IMR-90 (cell line): ENCODE data around the gene CLEC16A. TPM values are rescaled to one million over a fixed set of nuclear protein-coding genes. Genes with fewer than 3 reads are reported as not detected.

Source experiments
- ATAC-seq: fragments of 200-7000 bp; cut with Tn5 transposase; 2 replicates; pipeline ENCODE4 v1.9.1; 2020; ENCODE audit warnings: low read depth, mild to moderate bottlenecking, moderate library complexity
- BruUV-seq: library from RNA; stranded (reverse); fragments of 400-500 nt; replicated peaks from 2 replicates; lab custom pipeline; 2021; lab: Mats Ljungman, UMichigan
- CTCF ChIA-PET: fragments of 300-600 bp; formaldehyde crosslinking; extraction: SDS; loops from one replicate; lab custom pipeline; 2021; ENCODE audit warnings: antibody characterized with exemption; lab: Yijun Ruan, JAX
- POLR2A ChIA-PET: fragments of 300-600 bp; sonication (Branson Sonifier 250); formaldehyde crosslinking; loops from one replicate; lab custom pipeline; 2022; ENCODE audit warnings: antibody characterized with exemption; ENCODE audit not compliant: unreplicated experiment; lab: Charles Lee
- DNase-seq: peaks from one replicate; pipeline ENCODE4 v3.0.0; 2013
- H2AFZ ChIP-seq: replicated peaks from 2 replicates; pipeline ENCODE3; 2013; ENCODE audit warnings: low read length, mild to moderate bottlenecking; ENCODE audit not compliant: poor library complexity
- H2AK5ac ChIP-seq: 2 replicates; pipeline ENCODE4 v1.6.1; 2013; ENCODE audit warnings: low read depth, low read length, inconsistent platforms
- H2AK9ac ChIP-seq: replicated peaks from 2 replicates; pipeline ENCODE3; 2013; ENCODE audit warnings: mild to moderate bottlenecking, low read depth, low read length, moderate library complexity; ENCODE audit not compliant: poor library complexity
- H2BK120ac ChIP-seq: 2 replicates; pipeline ENCODE4 v1.6.1; 2013; ENCODE audit warnings: low read depth, low read length, inconsistent platforms
- H2BK15ac ChIP-seq: 3 replicates; pipeline ENCODE4 v1.6.1; 2013; ENCODE audit warnings: low read depth, low read length, inconsistent platforms
- H2BK20ac ChIP-seq: 2 replicates; pipeline ENCODE4 v1.6.1; 2013; ENCODE audit warnings: low read depth, mild to moderate bottlenecking, inconsistent platforms, low read length, moderate library complexity
- H2BK5ac ChIP-seq: 2 replicates; pipeline ENCODE4 v1.6.1; 2013; ENCODE audit warnings: mild to moderate bottlenecking, low read depth, low read length, inconsistent platforms; ENCODE audit not compliant: poor library complexity, severe bottlenecking
- H3K14ac ChIP-seq: replicated peaks from 2 replicates; pipeline ENCODE4 v1.6.1; 2013; ENCODE audit warnings: low read depth, low read length, inconsistent platforms
- H3K18ac ChIP-seq: 2 replicates; pipeline ENCODE4 v1.6.1; 2013; ENCODE audit warnings: low read depth, low read length, control low read depth
- H3K23ac ChIP-seq: 2 replicates; pipeline ENCODE4 v1.6.1; 2013; ENCODE audit warnings: low read depth, low read length, inconsistent platforms
- H3K27ac ChIP-seq: 2 replicates; pipeline ENCODE4 v1.5.1; 2013; ENCODE audit warnings: mild to moderate bottlenecking, control low read depth, low read length; ENCODE audit not compliant: insufficient read depth
- H3K27me3 ChIP-seq: 2 replicates; pipeline ENCODE4 v1.6.1; 2013; ENCODE audit warnings: low read length; ENCODE audit not compliant: control insufficient read depth, insufficient read depth
- H3K36me3 ChIP-seq: 2 replicates; pipeline ENCODE4 v1.6.1; 2013; ENCODE audit warnings: low read length, mixed read lengths; ENCODE audit not compliant: control insufficient read depth, insufficient read depth
- H3K4ac ChIP-seq: 2 replicates; pipeline ENCODE4 v1.6.1; 2013; ENCODE audit warnings: low read depth, low read length, inconsistent platforms
- H3K4me1 ChIP-seq: 2 replicates; pipeline ENCODE4 v1.6.1; 2013; ENCODE audit warnings: low read length, mixed read lengths; ENCODE audit not compliant: control insufficient read depth, insufficient read depth
- H3K4me2 ChIP-seq: 2 replicates; pipeline ENCODE4 v1.6.1; 2013; ENCODE audit warnings: low read depth, mild to moderate bottlenecking, control low read depth, low read length, moderate library complexity
- H3K4me3 ChIP-seq: 2 replicates; pipeline ENCODE4 v1.5.1; 2013; ENCODE audit warnings: low read depth, mild to moderate bottlenecking, control low read depth, low read length, moderate library complexity; ENCODE audit not compliant: insufficient read depth
- H3K56ac ChIP-seq: 2 replicates; pipeline ENCODE4 v1.6.1; 2013; ENCODE audit warnings: low read length, inconsistent platforms; ENCODE audit not compliant: insufficient read depth; ENCODE audit errors: extremely low read depth
- H3K79me1 ChIP-seq, 2 experiments: 2 replicates each; pipeline ENCODE4 v1.6.1; 2013; ENCODE audit warnings: low read length in 2 of 2, inconsistent platforms in 1 of 2, low read depth in 1 of 2
- H3K9ac ChIP-seq: 2 replicates; pipeline ENCODE4 v1.6.1; 2013; ENCODE audit warnings: low read depth, low read length, control low read depth
- H3K9me1 ChIP-seq: 2 replicates; pipeline ENCODE4 v1.6.1; 2013; ENCODE audit warnings: low read length, inconsistent platforms; ENCODE audit not compliant: insufficient read depth
- H3K9me3 ChIP-seq: 2 replicates; pipeline ENCODE4 v1.6.1; 2013; ENCODE audit warnings: low read length; ENCODE audit not compliant: control insufficient read depth, insufficient read depth
- H4K20me1 ChIP-seq: 2 replicates; pipeline ENCODE4 v1.6.1; 2013; ENCODE audit warnings: low read length, inconsistent platforms; ENCODE audit not compliant: insufficient read depth
- H4K5ac ChIP-seq: 2 replicates; pipeline ENCODE4 v1.6.1; 2013; ENCODE audit warnings: mild to moderate bottlenecking, low read depth, low read length, control low read depth
- H4K8ac ChIP-seq, 2 experiments: 2 replicates each; pipeline ENCODE4 v1.6.1; 2013; ENCODE audit warnings: low read depth in 2 of 2, low read length in 2 of 2, control low read depth in 1 of 2, inconsistent platforms in 1 of 2
- H4K91ac ChIP-seq: 2 replicates; pipeline ENCODE4 v1.6.1; 2013; ENCODE audit warnings: low read depth, low read length, inconsistent platforms; ENCODE audit not compliant: insufficient read depth
- BHLHE40 ChIP-seq: fragments of 150-350 bp; IDR thresholded peaks from 2 replicates; pipeline ENCODE4 v1.6.1; 2016; ENCODE audit warnings: mild to moderate bottlenecking, low read depth, low read length
- CEBPB ChIP-seq: IDR thresholded peaks from 2 replicates; pipeline ENCODE4 v1.6.1; 2012; ENCODE audit warnings: low read depth, low read length, improper control_type of control experiment
- CHD1 ChIP-seq: IDR thresholded peaks from 2 replicates; pipeline ENCODE4 v1.6.1; 2012; ENCODE audit warnings: low read depth, low read length, improper control_type of control experiment
- FOS ChIP-seq: fragments of 150-350 bp; IDR thresholded peaks from 2 replicates; pipeline ENCODE4 v1.6.1; 2016; ENCODE audit warnings: low read depth, low read length
- MAFK ChIP-seq: IDR thresholded peaks from 2 replicates; pipeline ENCODE4 v1.6.1; 2012; ENCODE audit warnings: low read depth, low read length, improper control_type of control experiment
- MAZ ChIP-seq: IDR thresholded peaks from 2 replicates; pipeline ENCODE4 v1.6.1; 2012; ENCODE audit warnings: low read depth, mild to moderate bottlenecking, low read length, improper control_type of control experiment, moderate library complexity, borderline replicate concordance
- MXI1 ChIP-seq: IDR thresholded peaks from 2 replicates; pipeline ENCODE4 v1.6.1; 2012; ENCODE audit warnings: low read depth, mild to moderate bottlenecking, low read length, moderate library complexity, borderline replicate concordance
- NFE2L2 ChIP-seq: fragments of 150-350 bp; IDR thresholded peaks from 2 replicates; pipeline ENCODE4 v1.6.1; 2016; ENCODE audit warnings: low read depth, mild to moderate bottlenecking, low read length
- POLR2A ChIP-seq: IDR thresholded peaks from 2 replicates; pipeline ENCODE4 v1.6.1; 2012; ENCODE audit warnings: mild to moderate bottlenecking, low read depth, low read length
- RAD21 ChIP-seq: IDR thresholded peaks from 2 replicates; pipeline ENCODE4 v1.6.1; 2012; ENCODE audit warnings: low read length, improper control_type of control experiment
- RCOR1 ChIP-seq: IDR thresholded peaks from 2 replicates; pipeline ENCODE4 v1.6.1; 2012; ENCODE audit warnings: mild to moderate bottlenecking, low read length, improper control_type of control experiment; ENCODE audit not compliant: insufficient replicate concordance
- RFX5 ChIP-seq: IDR thresholded peaks from 2 replicates; pipeline ENCODE4 v1.8.0; 2012; ENCODE audit warnings: low read depth, mild to moderate bottlenecking, low read length, moderate library complexity
- SMC3 ChIP-seq: fragments of 150-350 bp; IDR thresholded peaks from 2 replicates; pipeline ENCODE4 v1.6.1; 2016; ENCODE audit warnings: low read depth, mild to moderate bottlenecking, antibody characterized with exemption, low read length, moderate library complexity
- WGBS, 2 experiments: methylation state at CpG; one replicate each; pipeline versions ENCODE4 v1.1.5 to v1.1.7; 2013; ENCODE audit warnings: missing lambda C conversion rate in 2 of 2; ENCODE audit not compliant: insufficient read length in 1 of 2; ENCODE audit errors: extremely low coverage in 2 of 2; 5-methylcytosine and 5-hydroxymethylcytosine counted together
- dilution Hi-C: fragments of 300-500 bp; cut with HindIII; formaldehyde crosslinking; loops from one replicate; pipeline ENCODE4 v1.14.3; 2018; ENCODE audit warnings: low sequenced_read_pairs; ENCODE audit not compliant: unreplicated experiment
- in situ Hi-C: fragments of 300-500 bp; cut with MboI; formaldehyde crosslinking; loops from 3 replicates; pipeline ENCODE4 v1.14.3; 2019; ENCODE audit warnings: low sequenced_read_pairs, inconsistent platforms, mixed read lengths
- intact Hi-C: fragments of 100-400 bp; cut with micrococcal nuclease; formaldehyde crosslinking; loops from 2 replicates; pipeline ENCODE4 v1.10.0; 2022
- polyA plus RNA-seq, 3 experiments: library from polyadenylated mRNA; depleted of rRNA; stranded (reverse); fragments of >200 nt; gene quantifications; 2 replicates each; pipeline ENCODE4 v1.2.3, GENCODE V29; 2012; ENCODE audit warnings: low replicate concordance in 1 of 3
- total RNA-seq: library from RNA; depleted of rRNA; stranded (reverse); fragments of >200 nt; gene quantifications from 2 replicates; pipeline ENCODE4 v1.2.3, GENCODE V29; 2012
- TF ChIP-seq, protein P1 (sequence below): conservative IDR thresholded peaks from 2 replicates; pipeline ENCODE4 v1.5.1; 2012; ENCODE audit warnings: mild to moderate bottlenecking, low read depth, low read length, improper control_type of control experiment
- TF ChIP-seq, protein P2 (sequence below): fragments of 150-350 bp; IDR thresholded peaks from 2 replicates; pipeline ENCODE4 v1.6.1; 2016; ENCODE audit warnings: low read depth, mild to moderate bottlenecking, low read length, moderate library complexity, borderline replicate concordance

Gene CLEC16A
- total and polyA plus RNA-seq, 2 of the 4 experiments (the other 2 are of a cell fraction) = 15.9 to 16.5 TPM

DNA sequence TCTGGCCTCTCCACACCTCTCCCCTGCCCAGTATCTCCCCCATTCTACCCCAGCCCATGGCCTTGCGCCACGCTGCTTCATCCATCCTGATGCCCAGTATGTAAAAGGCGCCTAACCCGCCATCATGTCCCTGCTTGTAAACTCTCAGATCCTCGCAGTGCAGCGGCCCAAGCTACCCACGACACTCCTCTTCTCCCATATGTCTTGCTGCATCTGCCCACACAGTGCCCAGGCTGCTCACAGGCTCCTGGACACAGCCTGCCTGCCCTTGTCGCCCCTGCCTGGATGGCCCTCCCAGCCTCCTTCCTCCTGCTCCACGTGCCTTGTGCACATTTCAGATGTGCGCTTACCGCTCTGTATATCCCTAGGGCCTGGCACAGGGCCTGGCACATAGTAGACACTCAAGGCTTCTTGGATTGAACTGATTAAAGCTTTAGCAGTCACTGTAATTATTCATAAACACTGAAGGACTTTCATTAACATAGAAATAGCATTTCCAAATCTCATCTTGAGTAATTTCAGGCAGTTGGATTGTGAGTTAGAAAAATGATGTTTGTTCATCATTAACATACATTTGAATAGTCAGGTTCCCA, 129.1 kb downstream of the CLEC16A start:
- intact Hi-C loops (no loop called here), in situ Hi-C loops (no loop called here), dilution Hi-C loops (no loop called here)
- DNase-seq = no peak
- POLR2A ChIA-PET = no interaction called here
- Histone ChIP-seq H4K20me1 (no peaks in the 10 kb centered on the region), H4K5ac (no peak overlapping the region), H3K4me2 (no peak overlapping the region), H2BK20ac (no peak overlapping the region), H3K4me1 (peaks cover 21% of the 10 kb centered on the region), H2AK9ac (no peak overlapping the region), H2BK120ac (0 out of 2 replicates have a peak overlapping the region, but pooled peaks have one; percentile 2), H3K4ac (peak overlapping the region; percentile 54), H3K36me3 (peaks cover 6% of the 10 kb centered on the region; the same call in 1 of the 2 replicates), H2AK5ac (peak overlapping the region; percentile 75), H3K9me1 (peaks cover 16% of the 10 kb centered on the region), H3K56ac (no peak overlapping the region), H3K23ac (no peak overlapping the region), H2BK15ac (0 out of 3 replicates have a peak overlapping the region, but pooled peaks have one; percentile 37), H3K9me3 (no peaks in the 10 kb centered on the region), H3K4me3 (no peak overlapping the region), H4K8ac (no peak overlapping the region), H2AFZ (no peak overlapping the region), H2BK5ac (no peak overlapping the region), H3K18ac (peak overlapping the region; percentile 30; the same call in 1 of the 2 replicates), H4K91ac (no peak overlapping the region; the same call in 1 of the 2 replicates), H3K9ac (no peak overlapping the region), H3K27ac (peak overlapping the region; percentile 17; the same call in 1 of the 2 replicates), H3K27me3 (no peaks in the 10 kb centered on the region), H3K79me1 (peaks cover 0 to 8% of the 10 kb centered on the region in 2 experiments; a peak in 2 of 4 replicates), H3K14ac (no peak overlapping the region)
- no peak for TF ChIP-seq RFX5
- no peak for TF ChIP-seq MXI1
- TF ChIP-seq BHLHE40 = no peak
- no peak for TF ChIP-seq POLR2A
- TF ChIP-seq CEBPB = no peak
- no peak for TF ChIP-seq CHD1
- TF ChIP-seq MAZ = no peak
- TF ChIP-seq, protein P1, sequence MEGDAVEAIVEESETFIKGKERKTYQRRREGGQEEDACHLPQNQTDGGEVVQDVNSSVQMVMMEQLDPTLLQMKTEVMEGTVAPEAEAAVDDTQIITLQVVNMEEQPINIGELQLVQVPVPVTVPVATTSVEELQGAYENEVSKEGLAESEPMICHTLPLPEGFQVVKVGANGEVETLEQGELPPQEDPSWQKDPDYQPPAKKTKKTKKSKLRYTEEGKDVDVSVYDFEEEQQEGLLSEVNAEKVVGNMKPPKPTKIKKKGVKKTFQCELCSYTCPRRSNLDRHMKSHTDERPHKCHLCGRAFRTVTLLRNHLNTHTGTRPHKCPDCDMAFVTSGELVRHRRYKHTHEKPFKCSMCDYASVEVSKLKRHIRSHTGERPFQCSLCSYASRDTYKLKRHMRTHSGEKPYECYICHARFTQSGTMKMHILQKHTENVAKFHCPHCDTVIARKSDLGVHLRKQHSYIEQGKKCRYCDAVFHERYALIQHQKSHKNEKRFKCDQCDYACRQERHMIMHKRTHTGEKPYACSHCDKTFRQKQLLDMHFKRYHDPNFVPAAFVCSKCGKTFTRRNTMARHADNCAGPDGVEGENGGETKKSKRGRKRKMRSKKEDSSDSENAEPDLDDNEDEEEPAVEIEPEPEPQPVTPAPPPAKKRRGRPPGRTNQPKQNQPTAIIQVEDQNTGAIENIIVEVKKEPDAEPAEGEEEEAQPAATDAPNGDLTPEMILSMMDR = no peak
- TF ChIP-seq, protein P2, sequence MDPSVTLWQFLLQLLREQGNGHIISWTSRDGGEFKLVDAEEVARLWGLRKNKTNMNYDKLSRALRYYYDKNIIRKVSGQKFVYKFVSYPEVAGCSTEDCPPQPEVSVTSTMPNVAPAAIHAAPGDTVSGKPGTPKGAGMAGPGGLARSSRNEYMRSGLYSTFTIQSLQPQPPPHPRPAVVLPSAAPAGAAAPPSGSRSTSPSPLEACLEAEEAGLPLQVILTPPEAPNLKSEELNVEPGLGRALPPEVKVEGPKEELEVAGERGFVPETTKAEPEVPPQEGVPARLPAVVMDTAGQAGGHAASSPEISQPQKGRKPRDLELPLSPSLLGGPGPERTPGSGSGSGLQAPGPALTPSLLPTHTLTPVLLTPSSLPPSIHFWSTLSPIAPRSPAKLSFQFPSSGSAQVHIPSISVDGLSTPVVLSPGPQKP = no peak
- TF ChIP-seq FOS = no peak
- no peak for TF ChIP-seq MAFK
- TF ChIP-seq RAD21 = no peak
- no peak for TF ChIP-seq NFE2L2
- no peak for TF ChIP-seq SMC3
- no peak for TF ChIP-seq RCOR1
- CTCF ChIA-PET = no interaction called here
- ATAC-seq = no peak
- no TSS peak for BruUV-seq
- WGBS, 2 experiments = 92% methylated on average over 11 of the region's 11 CpGs; no CpG with 5 or more reads in 1 of the 2 experiments
